CD4-positive, alpha-beta T cell (primary cell): Measurements from ENCODE around the gene BCAS2. TPM values are rescaled to one million over a fixed set of nuclear protein-coding genes. Genes with fewer than 3 reads are reported as not detected.
"Not testable (repeated sequence)": the region's sequence is repeated elsewhere in the genome, so short reads cannot be mapped to it uniquely, and the experiment has no call there.

Experiments used
- ATAC-seq: fragments of 200-7000 bp; cut with Tn5 transposase; one replicate; pipeline ENCODE4 v1.10.0; 2022; ENCODE audit warnings: mild to moderate bottlenecking; ENCODE audit not compliant: poor library complexity
- CTCF ChIA-PET: fragments of 350-600 bp; sonication (Branson Sonifier 250); formaldehyde crosslinking; loops from one replicate; lab custom pipeline; 2021; ENCODE audit warnings: antibody characterized with exemption, inconsistent platforms; lab: Charles Lee
- POLR2A ChIA-PET: fragments of 350-600 bp; sonication (Branson Sonifier 250); formaldehyde crosslinking; loops from one replicate; lab custom pipeline; 2021; ENCODE audit warnings: antibody characterized with exemption, inconsistent platforms; lab: Charles Lee
- DNase-seq, 14 experiments: peaks; one replicate each; pipeline ENCODE4 v3.0.0-alpha.2; 2013 to 2020; ENCODE audit warnings: mixed read lengths in 2 of 14
- H3K27ac ChIP-seq, 2 donors: one replicate each; pipeline versions ENCODE4 v1.5.1 to v1.7.0; 2013; ENCODE audit warnings: low read length in 2 of 2, low read depth in 1 of 2, mild to moderate bottlenecking in 1 of 2
- H3K27me3 ChIP-seq, 2 experiments: 1 replicate in 1 of 2; 2 replicates in 1 of 2; pipeline versions ENCODE4 v1.6.1 to v1.7.0; 2013; ENCODE audit warnings: low read length in 2 of 2, control low read depth in 1 of 2, mild to moderate bottlenecking in 1 of 2, moderate library complexity in 1 of 2; ENCODE audit not compliant: insufficient read depth in 2 of 2, control insufficient read depth in 1 of 2
- H3K36me3 ChIP-seq: one replicate; pipeline ENCODE4 v1.6.1; 2013; ENCODE audit warnings: low read length, control low read depth; ENCODE audit not compliant: insufficient read depth
- H3K4me1 ChIP-seq: one replicate; pipeline ENCODE4 v1.6.1; 2013; ENCODE audit warnings: low read length, control low read depth; ENCODE audit not compliant: insufficient read depth
- H3K4me3 ChIP-seq: one replicate; pipeline ENCODE4 v1.5.1; 2013; ENCODE audit warnings: mild to moderate bottlenecking, low read length, moderate library complexity
- H3K9me3 ChIP-seq, 2 experiments: 1 replicate in 1 of 2; 2 replicates in 1 of 2; pipeline versions ENCODE4 v1.6.1 to v1.7.0; 2013; ENCODE audit warnings: low read length in 2 of 2, mild to moderate bottlenecking in 2 of 2, control low read depth in 1 of 2, moderate library complexity in 1 of 2; ENCODE audit not compliant: control insufficient read depth in 1 of 2, insufficient read depth in 1 of 2
- H3K27ac Mint-ChIP-seq: one replicate; pipeline ENCODE4 v1.8.0; 2020; ENCODE audit warnings: mixed read lengths
- H3K27me3 Mint-ChIP-seq: one replicate; pipeline ENCODE4 v1.8.0; 2021; ENCODE audit warnings: mixed read lengths
- H3K36me3 Mint-ChIP-seq: one replicate; pipeline ENCODE4 v1.8.0; 2021; ENCODE audit warnings: low read depth, mixed read lengths
- H3K4me1 Mint-ChIP-seq: one replicate; pipeline ENCODE4 v1.8.0; 2021; ENCODE audit warnings: low read depth, mixed read lengths
- H3K4me3 Mint-ChIP-seq: one replicate; pipeline ENCODE4 v1.8.0; 2020; ENCODE audit warnings: mild to moderate bottlenecking, mixed read lengths
- H3K9me3 Mint-ChIP-seq: one replicate; pipeline ENCODE4 v1.8.0; 2020; ENCODE audit warnings: mixed read lengths
- intact Hi-C, 2 experiments: fragments of 100-400 bp; cut with DNase I in 1 of 2; cut with micrococcal nuclease in 1 of 2; formaldehyde crosslinking; loops; one replicate each; pipeline versions ENCODE4 v1.15.1 to v1.9.0; 2023 to 2025; cut with DNase I, micrococcal nuclease
- total RNA-seq, 174 experiments: library from RNA in 2 of 174; stranded (reverse) in 2 of 174; gene quantifications; one replicate each; pipeline ENCODE4 v1.2.3 and lab custom pipeline; 2021 to 2026
- TF ChIP-seq, protein P1 (sequence below): fragments of 200-600 bp; IDR thresholded peaks from one replicate; pipeline ENCODE4 v1.8.0; 2022; ENCODE audit warnings: antibody characterized with exemption, mild to moderate bottlenecking

The BCAS2 gene
- total RNA-seq, 2 experiments from 2014 or later, result 109 to 111 TPM

DNA sequence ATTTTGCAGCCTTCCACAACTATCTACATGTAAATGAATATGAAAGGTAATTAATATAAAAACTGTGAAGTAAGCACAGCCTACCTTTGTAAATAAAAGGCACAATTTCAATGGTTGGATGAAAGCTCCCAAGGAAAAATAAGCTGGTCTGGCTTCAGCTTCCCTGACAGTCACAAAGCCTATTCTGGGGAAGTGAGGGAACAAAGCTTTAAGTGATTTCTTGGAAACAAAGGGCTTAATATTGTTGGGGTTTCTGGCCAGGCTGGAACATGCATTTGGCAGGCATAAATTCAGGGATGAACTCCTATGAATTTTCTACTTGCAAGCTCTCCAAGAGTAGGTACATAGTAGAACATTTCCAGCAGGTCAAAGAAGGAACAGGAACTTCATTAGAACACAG, 17.3 kb downstream of the BCAS2 start:
- Mint-ChIP-seq H3K4me1 (no peaks in the 10 kb centered on the region), H3K27me3 (no peaks in the 10 kb centered on the region), H3K9me3 (peaks cover 2% of the 10 kb centered on the region), H3K4me3 (no peak overlapping the region), H3K36me3 (peaks cover 55% of the 10 kb centered on the region), H3K27ac (no peak overlapping the region)
- no peak for ATAC-seq
- H3K36me3 ChIP-seq, result peaks cover 41% of the 10 kb centered on the region
- TF ChIP-seq, protein P1, sequence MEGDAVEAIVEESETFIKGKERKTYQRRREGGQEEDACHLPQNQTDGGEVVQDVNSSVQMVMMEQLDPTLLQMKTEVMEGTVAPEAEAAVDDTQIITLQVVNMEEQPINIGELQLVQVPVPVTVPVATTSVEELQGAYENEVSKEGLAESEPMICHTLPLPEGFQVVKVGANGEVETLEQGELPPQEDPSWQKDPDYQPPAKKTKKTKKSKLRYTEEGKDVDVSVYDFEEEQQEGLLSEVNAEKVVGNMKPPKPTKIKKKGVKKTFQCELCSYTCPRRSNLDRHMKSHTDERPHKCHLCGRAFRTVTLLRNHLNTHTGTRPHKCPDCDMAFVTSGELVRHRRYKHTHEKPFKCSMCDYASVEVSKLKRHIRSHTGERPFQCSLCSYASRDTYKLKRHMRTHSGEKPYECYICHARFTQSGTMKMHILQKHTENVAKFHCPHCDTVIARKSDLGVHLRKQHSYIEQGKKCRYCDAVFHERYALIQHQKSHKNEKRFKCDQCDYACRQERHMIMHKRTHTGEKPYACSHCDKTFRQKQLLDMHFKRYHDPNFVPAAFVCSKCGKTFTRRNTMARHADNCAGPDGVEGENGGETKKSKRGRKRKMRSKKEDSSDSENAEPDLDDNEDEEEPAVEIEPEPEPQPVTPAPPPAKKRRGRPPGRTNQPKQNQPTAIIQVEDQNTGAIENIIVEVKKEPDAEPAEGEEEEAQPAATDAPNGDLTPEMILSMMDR, result no peak
- H3K4me1 ChIP-seq, result no peaks in the 10 kb centered on the region
- no peaks in the 10 kb centered on the region for H3K27me3 ChIP-seq
- CTCF ChIA-PET, result interaction anchor here (0.5 kb wide), 1 partner anchor 128 kb away, joined by 5 read pairs; no protein-coding TSS in a partner anchor
- POLR2A ChIA-PET, result no interaction called here
- intact Hi-C loops, result no loop called here
- no peak overlapping the region for H3K4me3 ChIP-seq
- H3K27ac ChIP-seq, result no peak overlapping the region
- no peaks in the 10 kb centered on the region for H3K9me3 ChIP-seq
- no peak for DNase-seq

DNA sequence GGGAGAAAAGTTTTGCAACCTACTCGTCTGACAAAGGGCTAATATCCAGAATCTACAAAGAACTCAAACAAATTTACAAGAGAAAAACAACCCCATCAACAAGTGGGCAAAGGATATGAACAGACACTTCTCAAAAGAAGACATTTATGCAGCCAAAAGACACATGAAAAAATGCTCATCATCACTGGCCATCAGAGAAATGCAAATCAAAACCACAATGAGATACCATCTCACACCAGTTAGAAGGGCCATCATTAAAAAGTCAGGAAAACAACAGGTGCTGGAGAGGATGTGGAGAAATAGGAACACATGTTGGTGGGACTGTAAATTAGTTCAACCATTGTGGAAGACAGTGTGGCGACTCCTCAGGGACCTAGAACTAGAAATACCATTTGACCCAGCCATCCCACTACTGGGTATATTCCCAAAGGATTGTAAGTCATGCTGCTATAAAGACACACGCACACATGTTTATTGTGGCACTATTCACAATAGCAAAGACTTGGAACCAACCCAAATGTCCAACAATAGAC, 18.4 kb downstream of the BCAS2 start:
- peaks cover 44% of the 10 kb centered on the region for H3K36me3 Mint-ChIP-seq
- H3K4me1 Mint-ChIP-seq, intact Hi-C loops, DNase-seq, H3K9me3 ChIP-seq, H3K9me3 Mint-ChIP-seq, H3K27me3 Mint-ChIP-seq, CTCF ChIA-PET, H3K4me1 ChIP-seq, H3K4me3 ChIP-seq, H3K4me3 Mint-ChIP-seq, ATAC-seq, H3K27ac ChIP-seq, H3K27me3 ChIP-seq, POLR2A ChIA-PET, H3K27ac Mint-ChIP-seq: not testable (repeated sequence)
- H3K36me3 ChIP-seq, result peaks cover 31% of the 10 kb centered on the region

DNA sequence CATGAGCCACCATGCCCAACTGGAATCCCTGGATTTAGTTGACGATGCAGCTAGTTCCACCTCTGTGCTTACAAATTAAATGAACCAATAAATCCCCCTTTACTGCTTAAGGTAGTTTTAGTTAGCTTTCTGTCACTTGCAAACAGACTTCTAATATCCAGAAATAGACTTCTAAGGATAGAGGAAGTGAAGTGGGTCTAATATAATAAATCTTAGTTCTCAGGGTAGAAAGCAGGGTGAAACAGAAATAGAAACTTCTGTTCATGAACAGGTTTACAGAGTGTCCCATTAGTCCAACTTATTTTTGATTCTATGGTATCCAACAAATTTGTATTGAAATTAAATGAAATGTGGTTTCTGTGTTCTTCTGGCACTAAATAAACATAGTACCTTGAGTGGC, 20.1 kb downstream of the BCAS2 start:
- intact Hi-C loops, result no loop called here
- Mint-ChIP-seq H3K4me1 (no peaks in the 10 kb centered on the region), H3K4me3 (no peak overlapping the region), H3K27me3 (no peaks in the 10 kb centered on the region), H3K36me3 (peaks cover 27% of the 10 kb centered on the region), H3K9me3 (peaks cover 2% of the 10 kb centered on the region), H3K27ac (no peak overlapping the region)
- DNase-seq (no peak), ATAC-seq (no peak)
- no peaks in the 10 kb centered on the region for H3K4me1 ChIP-seq
- no peaks in the 10 kb centered on the region for H3K9me3 ChIP-seq
- H3K27ac ChIP-seq, result no peak overlapping the region
- ChIA-PET CTCF (no interaction called here), POLR2A (interaction anchor here (0.6 kb wide), 1 partner anchor 117 kb away, joined by 3 read pairs; no protein-coding TSS in a partner anchor)
- no peaks in the 10 kb centered on the region for H3K27me3 ChIP-seq
- H3K36me3 ChIP-seq, result peaks cover 17% of the 10 kb centered on the region
- H3K4me3 ChIP-seq, result no peak overlapping the region
- TF ChIP-seq, protein P1, result no peak

DNA sequence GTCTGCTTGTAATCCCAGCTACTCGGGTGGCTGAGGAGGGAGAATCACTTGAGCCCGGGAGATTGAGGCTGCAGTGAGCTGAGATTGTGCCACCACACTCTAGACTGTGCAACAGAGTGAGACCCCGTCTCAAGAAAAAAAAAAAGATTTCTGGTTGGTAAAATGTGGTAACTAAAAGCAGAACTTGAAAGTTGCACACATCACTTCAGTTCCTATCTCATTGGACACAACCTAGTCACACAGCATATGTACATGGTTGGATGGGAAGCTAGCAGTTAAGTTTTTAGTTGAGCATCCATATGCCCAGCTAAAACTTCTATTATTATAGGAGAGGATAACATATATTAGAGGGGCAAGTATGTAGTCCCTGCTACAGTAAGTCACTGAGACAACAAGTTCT, 22.1 kb downstream of the BCAS2 start:
- Histone ChIP-seq H3K27ac (no peak overlapping the region), H3K4me3 (no peak overlapping the region), H3K9me3 (no peaks in the 10 kb centered on the region), H3K27me3 (no peaks in the 10 kb centered on the region), H3K36me3 (peaks cover 1% of the 10 kb centered on the region), H3K4me1 (no peaks in the 10 kb centered on the region)
- intact Hi-C loops, result loop anchor here (2.0 to 5.0 kb wide), 2 partner anchors 212 to 581 kb away; partner anchors contain the start of gene OLFML3 (in 1 of the 2)
- Mint-ChIP-seq H3K4me1 (no peaks in the 10 kb centered on the region), H3K4me3 (no peak overlapping the region), H3K27ac (no peak overlapping the region), H3K27me3 (no peaks in the 10 kb centered on the region), H3K9me3 (no peaks in the 10 kb centered on the region), H3K36me3 (peaks cover 7% of the 10 kb centered on the region)
- ChIA-PET POLR2A (no interaction called here), CTCF (no interaction called here)
- TF ChIP-seq, protein P1, result no peak
- DNase-seq, result no peak
- ATAC-seq, result no peak
